GM23338 (cell line): ENCODE measurements around the gene L3MBTL4. TPM values are rescaled to one million over a fixed set of nuclear protein-coding genes. Genes with fewer than 3 reads are reported as not detected.

Experiments
- ATAC-seq: fragments of 200-7000 bp; cut with Tn5 transposase; 3 replicates; pipeline ENCODE4 v1.9.1; 2020
- DNase-seq: peaks from one replicate; pipeline ENCODE4 v3.0.0-alpha.2; 2015; ENCODE audit warnings: low spot score
- H2AFZ ChIP-seq: fragments of 200-600 bp; sonication (generic); 2 replicates; pipeline ENCODE4 v1.8.0; 2016; ENCODE audit warnings: antibody characterized with exemption, mild to moderate bottlenecking, moderate library complexity
- H3F3A ChIP-seq: fragments of 200-600 bp; sonication (generic); replicated peaks from 2 replicates; pipeline ENCODE4 v1.8.0; 2017; ENCODE audit warnings: antibody characterized with exemption, mixed run types, low read depth
- H3K27ac ChIP-seq: fragments of 200-600 bp; sonication (generic); 2 replicates; pipeline ENCODE4 v1.6.1; 2016; ENCODE audit warnings: low read depth
- H3K27me3 ChIP-seq: fragments of 200-600 bp; sonication (generic); 2 replicates; pipeline ENCODE4 v1.8.0; 2016; ENCODE audit warnings: mild to moderate bottlenecking, mixed run types, moderate library complexity; ENCODE audit not compliant: insufficient read depth
- H3K36me3 ChIP-seq: fragments of 200-600 bp; sonication (generic); 2 replicates; pipeline ENCODE4 v1.8.0; 2016; ENCODE audit warnings: mild to moderate bottlenecking; ENCODE audit not compliant: insufficient read depth
- H3K4me1 ChIP-seq: fragments of 200-600 bp; sonication (generic); 2 replicates; pipeline ENCODE4 v1.8.0; 2016; ENCODE audit warnings: mild to moderate bottlenecking, moderate library complexity; ENCODE audit not compliant: insufficient read depth
- H3K4me2 ChIP-seq: fragments of 200-600 bp; sonication (generic); 2 replicates; pipeline ENCODE4 v1.7.1; 2017; ENCODE audit warnings: mixed run types
- H3K4me3 ChIP-seq: fragments of 200-600 bp; sonication (generic); 2 replicates; pipeline ENCODE4 v1.6.1; 2016; ENCODE audit warnings: mixed run types
- H3K79me2 ChIP-seq: fragments of 200-600 bp; sonication (generic); replicated peaks from 2 replicates; pipeline ENCODE4 v1.8.0; 2017; ENCODE audit warnings: mild to moderate bottlenecking; ENCODE audit not compliant: insufficient read depth
- H3K9me2 ChIP-seq: fragments of 200-600 bp; sonication (generic); 2 replicates; pipeline ENCODE4 v1.8.0; 2017; ENCODE audit not compliant: insufficient read depth
- H4K20me1 ChIP-seq: fragments of 200-600 bp; sonication (generic); replicated peaks from 2 replicates; pipeline ENCODE4 v1.8.0; 2017; ENCODE audit warnings: mild to moderate bottlenecking; ENCODE audit not compliant: insufficient read depth
- H3K27ac Mint-ChIP-seq: 2 replicates; pipeline ENCODE4 v1.8.0; 2020; ENCODE audit warnings: inconsistent platforms, mild to moderate bottlenecking, moderate library complexity, mixed read lengths
- H3K27me3 Mint-ChIP-seq: 3 replicates; pipeline ENCODE4 v1.8.0; 2022; ENCODE audit warnings: low read depth, mild to moderate bottlenecking, moderate library complexity, mixed read lengths, inconsistent platforms; ENCODE audit not compliant: insufficient read depth, poor library complexity
- H3K36me3 Mint-ChIP-seq: 3 replicates; pipeline ENCODE4 v1.8.0; 2021; ENCODE audit warnings: low read depth, mild to moderate bottlenecking, inconsistent platforms, moderate library complexity, mixed read lengths
- H3K4me1 Mint-ChIP-seq: 3 replicates; pipeline ENCODE4 v1.8.0; 2020; ENCODE audit warnings: mild to moderate bottlenecking, inconsistent platforms, mixed read lengths
- H3K4me3 Mint-ChIP-seq: 3 replicates; pipeline ENCODE4 v1.8.0; 2021; ENCODE audit warnings: moderate library complexity, mild to moderate bottlenecking, inconsistent platforms, mixed read lengths
- H3K9me3 Mint-ChIP-seq: 3 replicates; pipeline ENCODE4 v1.8.0; 2020; ENCODE audit warnings: moderate library complexity, mild to moderate bottlenecking, inconsistent platforms, mixed read lengths
- CREB1 ChIP-seq: fragments of 250-450 bp; sonication (Bioruptor Pico); IDR thresholded peaks from 2 replicates; pipeline ENCODE4 v1.5.0; 2020; ENCODE audit warnings: low read depth, mild to moderate bottlenecking, moderate library complexity
- EZH2 ChIP-seq: fragments of 200-600 bp; sonication (generic); IDR thresholded peaks from one replicate; pipeline ENCODE4 v1.8.0; 2017; ENCODE audit warnings: antibody characterized with exemption, mild to moderate bottlenecking, low read depth; ENCODE audit not compliant: unreplicated experiment
- EZH2phosphoT487 ChIP-seq: fragments of 200-600 bp; sonication (generic); IDR thresholded peaks from one replicate; pipeline ENCODE4 v1.8.1; 2018; ENCODE audit warnings: antibody characterized with exemption; ENCODE audit not compliant: unreplicated experiment
- JUNB ChIP-seq: IDR thresholded peaks from one replicate; pipeline ENCODE4 v1.6.1; 2016; ENCODE audit warnings: antibody characterized with exemption; ENCODE audit not compliant: unreplicated experiment
- NANOG ChIP-seq: IDR thresholded peaks from 2 replicates; pipeline ENCODE4 v1.6.1; 2016; ENCODE audit warnings: antibody characterized with exemption, borderline replicate concordance
- POLR2AphosphoS5 ChIP-seq: IDR thresholded peaks from 2 replicates; pipeline ENCODE4 v1.6.1; 2016; ENCODE audit warnings: antibody characterized with exemption, low read depth
- STAT1 ChIP-seq: IDR thresholded peaks from one replicate; pipeline ENCODE4 v1.6.1; 2016; ENCODE audit warnings: antibody characterized with exemption; ENCODE audit not compliant: unreplicated experiment
- ZNF114 ChIP-seq: fragments of 250-450 bp; sonication (Bioruptor Pico); IDR thresholded peaks from 2 replicates; pipeline ENCODE4 v1.5.0; 2020; ENCODE audit warnings: mild to moderate bottlenecking, moderate library complexity
- ZNF331 ChIP-seq: fragments of 250-450 bp; sonication (Bioruptor Pico); IDR thresholded peaks from 2 replicates; pipeline ENCODE4 v1.5.0; 2020; ENCODE audit warnings: low read depth, mild to moderate bottlenecking, moderate library complexity
- polyA plus RNA-seq: library from polyadenylated mRNA; unstranded; fragments of >200 nt; fragmentation: Nextera tagmentation; extraction: Ambion mirVana; gene quantifications from 2 replicates; pipeline ENCODE4 v1.2.1, GENCODE V29; 2016
- total RNA-seq: library from RNA; depleted of rRNA; stranded (reverse); fragments of >200 nt; shearing (Covaris generic); gene quantifications from 2 replicates; pipeline ENCODE4 v1.2.3, GENCODE V29; 2014
- TF ChIP-seq, protein P1 (sequence below), 2 experiments: fragments of 200-600 bp in 1 of 2; sonication (generic) in 1 of 2; conservative IDR thresholded peaks; 2 replicates each; pipeline versions ENCODE4 v1.5.1 to v1.6.1; 2016 to 2017; ENCODE audit warnings: antibody characterized with exemption in 2 of 2, low read depth in 2 of 2, mild to moderate bottlenecking in 2 of 2, moderate library complexity in 1 of 2
- TF ChIP-seq, protein P2 (sequence below): IDR thresholded peaks from one replicate; pipeline ENCODE4 v1.6.1; 2018; ENCODE audit warnings: antibody characterized with exemption; ENCODE audit not compliant: unreplicated experiment
- TF ChIP-seq, protein P3 (sequence below): IDR thresholded peaks from 2 replicates; pipeline ENCODE4 v1.6.1; 2016; ENCODE audit warnings: antibody characterized with exemption

L3MBTL4 gene
- total and polyA plus RNA-seq, 2 experiments from 2014 or later, result 0.48 to 2.8 TPM

DNA sequence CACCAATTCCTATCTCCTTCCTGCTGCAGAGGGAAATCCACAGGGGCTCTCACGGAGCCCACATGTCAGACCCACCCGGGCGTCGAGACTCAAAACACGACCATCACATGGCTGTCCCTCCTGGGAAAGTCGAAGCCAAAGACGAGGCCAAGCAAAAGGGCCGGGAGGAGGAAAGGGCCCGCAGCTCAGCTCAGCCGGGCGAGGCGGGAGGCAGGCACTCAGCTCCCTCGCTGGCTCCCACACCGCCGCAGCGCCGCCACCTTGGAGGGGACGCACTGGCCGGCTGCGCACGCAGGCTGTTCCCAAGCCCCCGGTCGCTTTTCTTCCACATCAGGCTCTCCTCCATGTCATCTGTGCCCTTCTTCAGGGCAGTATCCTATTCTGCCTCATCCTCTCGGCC lies 130.4 kb downstream of the L3MBTL4 start (continued):
- TF ChIP-seq, protein P1, sequence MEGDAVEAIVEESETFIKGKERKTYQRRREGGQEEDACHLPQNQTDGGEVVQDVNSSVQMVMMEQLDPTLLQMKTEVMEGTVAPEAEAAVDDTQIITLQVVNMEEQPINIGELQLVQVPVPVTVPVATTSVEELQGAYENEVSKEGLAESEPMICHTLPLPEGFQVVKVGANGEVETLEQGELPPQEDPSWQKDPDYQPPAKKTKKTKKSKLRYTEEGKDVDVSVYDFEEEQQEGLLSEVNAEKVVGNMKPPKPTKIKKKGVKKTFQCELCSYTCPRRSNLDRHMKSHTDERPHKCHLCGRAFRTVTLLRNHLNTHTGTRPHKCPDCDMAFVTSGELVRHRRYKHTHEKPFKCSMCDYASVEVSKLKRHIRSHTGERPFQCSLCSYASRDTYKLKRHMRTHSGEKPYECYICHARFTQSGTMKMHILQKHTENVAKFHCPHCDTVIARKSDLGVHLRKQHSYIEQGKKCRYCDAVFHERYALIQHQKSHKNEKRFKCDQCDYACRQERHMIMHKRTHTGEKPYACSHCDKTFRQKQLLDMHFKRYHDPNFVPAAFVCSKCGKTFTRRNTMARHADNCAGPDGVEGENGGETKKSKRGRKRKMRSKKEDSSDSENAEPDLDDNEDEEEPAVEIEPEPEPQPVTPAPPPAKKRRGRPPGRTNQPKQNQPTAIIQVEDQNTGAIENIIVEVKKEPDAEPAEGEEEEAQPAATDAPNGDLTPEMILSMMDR (conservative IDR thresholded peaks at IDR 0.05; ENCODE audit: low read depth in 2 of 2), result no peak
- TF ChIP-seq EZH2phosphoT487 (no peak), CREB1 (CRISPR knock-in tag) (no peak), EZH2 (no peak), POLR2AphosphoS5 (no peak), STAT1 (no peak), ZNF331 (CRISPR knock-in tag) (no peak)
- TF ChIP-seq, protein P2, sequence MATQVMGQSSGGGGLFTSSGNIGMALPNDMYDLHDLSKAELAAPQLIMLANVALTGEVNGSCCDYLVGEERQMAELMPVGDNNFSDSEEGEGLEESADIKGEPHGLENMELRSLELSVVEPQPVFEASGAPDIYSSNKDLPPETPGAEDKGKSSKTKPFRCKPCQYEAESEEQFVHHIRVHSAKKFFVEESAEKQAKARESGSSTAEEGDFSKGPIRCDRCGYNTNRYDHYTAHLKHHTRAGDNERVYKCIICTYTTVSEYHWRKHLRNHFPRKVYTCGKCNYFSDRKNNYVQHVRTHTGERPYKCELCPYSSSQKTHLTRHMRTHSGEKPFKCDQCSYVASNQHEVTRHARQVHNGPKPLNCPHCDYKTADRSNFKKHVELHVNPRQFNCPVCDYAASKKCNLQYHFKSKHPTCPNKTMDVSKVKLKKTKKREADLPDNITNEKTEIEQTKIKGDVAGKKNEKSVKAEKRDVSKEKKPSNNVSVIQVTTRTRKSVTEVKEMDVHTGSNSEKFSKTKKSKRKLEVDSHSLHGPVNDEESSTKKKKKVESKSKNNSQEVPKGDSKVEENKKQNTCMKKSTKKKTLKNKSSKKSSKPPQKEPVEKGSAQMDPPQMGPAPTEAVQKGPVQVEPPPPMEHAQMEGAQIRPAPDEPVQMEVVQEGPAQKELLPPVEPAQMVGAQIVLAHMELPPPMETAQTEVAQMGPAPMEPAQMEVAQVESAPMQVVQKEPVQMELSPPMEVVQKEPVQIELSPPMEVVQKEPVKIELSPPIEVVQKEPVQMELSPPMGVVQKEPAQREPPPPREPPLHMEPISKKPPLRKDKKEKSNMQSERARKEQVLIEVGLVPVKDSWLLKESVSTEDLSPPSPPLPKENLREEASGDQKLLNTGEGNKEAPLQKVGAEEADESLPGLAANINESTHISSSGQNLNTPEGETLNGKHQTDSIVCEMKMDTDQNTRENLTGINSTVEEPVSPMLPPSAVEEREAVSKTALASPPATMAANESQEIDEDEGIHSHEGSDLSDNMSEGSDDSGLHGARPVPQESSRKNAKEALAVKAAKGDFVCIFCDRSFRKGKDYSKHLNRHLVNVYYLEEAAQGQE, result no peak

DNA sequence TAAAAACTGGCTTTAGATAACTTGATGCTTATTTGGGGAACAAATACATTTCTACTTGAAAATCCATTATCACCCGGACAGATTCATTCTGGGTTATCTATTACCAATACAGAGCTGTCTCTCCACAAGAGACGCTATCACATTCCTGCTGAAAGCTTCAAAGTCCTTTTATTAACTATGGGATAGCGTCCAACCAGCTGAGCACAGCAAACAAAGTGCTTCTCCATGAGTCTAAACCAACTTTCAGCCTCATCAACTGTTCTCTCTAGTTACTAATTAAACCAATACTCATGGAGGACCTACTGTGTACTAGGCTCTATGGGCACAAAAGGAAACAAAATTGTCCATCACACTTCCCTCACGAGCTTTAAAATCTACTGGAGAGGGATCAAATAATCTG lies 132.8 kb downstream of the L3MBTL4 start:
- no peaks in the 10 kb centered on the region for H3K79me2 ChIP-seq
- no peaks in the 10 kb centered on the region for H3K36me3 ChIP-seq
- ATAC-seq, result no peak
- no peak overlapping the region for H3K27ac Mint-ChIP-seq
- H3K4me1 Mint-ChIP-seq, result peaks cover 4% of the 10 kb centered on the region; the same call in 2 of the 3 replicates
- no peak overlapping the region for H2AFZ ChIP-seq
- H3K36me3 Mint-ChIP-seq, result no peaks in the 10 kb centered on the region
- H3K4me2 ChIP-seq, result no peak overlapping the region
- H3K27me3 Mint-ChIP-seq, result peaks cover 7% of the 10 kb centered on the region
- no peak overlapping the region for H3K4me3 Mint-ChIP-seq
- no peaks in the 10 kb centered on the region for H4K20me1 ChIP-seq
- DNase-seq, result no peak
- H3F3A ChIP-seq, result no peaks in the 10 kb centered on the region
- no peaks in the 10 kb centered on the region for H3K9me2 ChIP-seq
- no peaks in the 10 kb centered on the region for H3K9me3 Mint-ChIP-seq
- H3K27ac ChIP-seq, result no peak overlapping the region
- no peaks in the 10 kb centered on the region for H3K27me3 ChIP-seq
- peaks cover 3% of the 10 kb centered on the region; the same call in 1 of the 2 replicates for H3K4me1 ChIP-seq
- H3K4me3 ChIP-seq, result no peak overlapping the region
- TF ChIP-seq CREB1 (CRISPR knock-in tag) (no peak), POLR2AphosphoS5 (no peak), STAT1 (no peak), EZH2 (no peak), JUNB (no peak), EZH2phosphoT487 (no peak), NANOG (no peak), ZNF114 (CRISPR knock-in tag) (no peak)
- TF ChIP-seq, protein P3, sequence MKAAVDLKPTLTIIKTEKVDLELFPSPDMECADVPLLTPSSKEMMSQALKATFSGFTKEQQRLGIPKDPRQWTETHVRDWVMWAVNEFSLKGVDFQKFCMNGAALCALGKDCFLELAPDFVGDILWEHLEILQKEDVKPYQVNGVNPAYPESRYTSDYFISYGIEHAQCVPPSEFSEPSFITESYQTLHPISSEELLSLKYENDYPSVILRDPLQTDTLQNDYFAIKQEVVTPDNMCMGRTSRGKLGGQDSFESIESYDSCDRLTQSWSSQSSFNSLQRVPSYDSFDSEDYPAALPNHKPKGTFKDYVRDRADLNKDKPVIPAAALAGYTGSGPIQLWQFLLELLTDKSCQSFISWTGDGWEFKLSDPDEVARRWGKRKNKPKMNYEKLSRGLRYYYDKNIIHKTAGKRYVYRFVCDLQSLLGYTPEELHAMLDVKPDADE, result no peak
- TF ChIP-seq, protein P2, result no peak
- TF ChIP-seq, protein P1 (conservative IDR thresholded peaks at IDR 0.05; ENCODE audit: low read depth in 2 of 2), result no peak
